SJCRH30 (cell line): ENCODE results near the gene SIN3B. TPM values are rescaled to one million over a fixed set of nuclear protein-coding genes. Genes with fewer than 3 reads are reported as not detected.
A peak's percentile ranks its signal among the peaks of the same experiment; 100 is the strongest.

Source experiments
- DNase-seq, 2 experiments: peaks; one replicate each; pipeline ENCODE4 v3.0.0-alpha.2; 2015 to 2020
- H3K27ac ChIP-seq: fragments of 250-450 bp; sonication (Bioruptor Pico); 2 replicates; pipeline ENCODE4 v1.5.1; 2020; ENCODE audit warnings: mild to moderate bottlenecking, moderate library complexity
- H3K27me3 ChIP-seq: fragments of 250-450 bp; sonication (Bioruptor Pico); 2 replicates; pipeline ENCODE4 v1.5.1; 2020; ENCODE audit warnings: mild to moderate bottlenecking, moderate library complexity
- H3K36me3 ChIP-seq: fragments of 250-450 bp; sonication (Bioruptor Pico); 2 replicates; pipeline ENCODE4 v1.5.1; 2020; ENCODE audit warnings: mild to moderate bottlenecking, moderate library complexity
- H3K4me1 ChIP-seq: fragments of 250-450 bp; sonication (Bioruptor Pico); 2 replicates; pipeline ENCODE4 v1.5.1; 2020; ENCODE audit warnings: mild to moderate bottlenecking, moderate library complexity
- H3K4me3 ChIP-seq: fragments of 250-450 bp; sonication (Bioruptor Pico); 2 replicates; pipeline ENCODE4 v1.5.1; 2020; ENCODE audit warnings: mild to moderate bottlenecking, moderate library complexity
- H3K9me3 ChIP-seq: fragments of 250-450 bp; sonication (Bioruptor Pico); replicated peaks from 2 replicates; pipeline ENCODE4 v1.5.1; 2020; ENCODE audit warnings: mild to moderate bottlenecking, moderate library complexity
- total RNA-seq: library from RNA; depleted of rRNA; stranded (reverse); fragments of >200 nt; shearing (Covaris generic); gene quantifications from 2 replicates; pipeline ENCODE4 v1.2.3, GENCODE V29; 2014

SIN3B gene
- total RNA-seq, 1 experiment from 2014 or later: 36.0 TPM

DNA sequence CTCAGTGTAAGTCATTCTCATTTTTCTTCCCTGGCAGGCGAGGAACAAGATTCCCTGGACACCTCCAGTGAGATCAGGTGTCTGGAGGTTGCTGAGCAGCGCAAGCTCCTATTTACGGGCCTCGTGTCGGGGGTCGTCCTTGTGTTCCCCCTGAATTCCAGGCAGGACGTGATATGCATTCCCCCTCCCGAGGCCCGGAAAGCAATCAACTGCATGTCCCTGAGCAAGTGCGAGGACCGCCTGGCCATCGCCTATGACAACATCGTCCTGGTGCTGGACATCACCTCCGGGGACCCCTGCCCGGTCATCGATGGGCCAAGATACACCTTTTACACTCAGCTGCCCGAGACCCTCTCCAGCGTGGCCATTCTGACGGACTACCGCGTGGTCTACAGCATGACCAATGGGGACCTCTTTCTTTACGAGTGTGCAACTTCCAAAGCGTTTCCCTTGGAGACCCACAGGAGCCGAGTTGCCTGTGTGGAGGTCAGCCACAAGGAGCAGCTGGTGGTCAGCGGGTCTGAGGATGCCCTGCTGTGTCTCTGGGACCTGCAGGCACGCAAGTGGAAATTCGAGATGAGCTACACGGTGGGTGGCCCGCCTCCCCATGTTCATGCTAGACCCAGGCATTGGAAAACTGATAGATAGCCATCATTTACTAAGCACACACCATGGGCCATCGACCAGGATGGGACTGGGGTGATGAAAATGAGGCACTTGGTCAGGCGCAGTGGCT is 21.5 kb upstream of the SIN3B start:
- Histone ChIP-seq H3K9me3 (no peaks in the 10 kb centered on the region), H3K36me3 (no peaks in the 10 kb centered on the region), H3K4me1 (peaks cover 3% of the 10 kb centered on the region; the same call in 1 of the 2 replicates), H3K27me3 (peaks cover 11% of the 10 kb centered on the region), H3K27ac (no peak overlapping the region), H3K4me3 (no peak overlapping the region)
- peak; percentile 48 to 55 for DNase-seq

GRCh38 chr19:16814526-16815100 is 14.6 kb upstream of the SIN3B start:
- Histone ChIP-seq H3K27me3 (no peaks in the 10 kb centered on the region), H3K36me3 (no peaks in the 10 kb centered on the region), H3K9me3 (peaks cover 19% of the 10 kb centered on the region), H3K4me1 (no peaks in the 10 kb centered on the region), H3K4me3 (no peak overlapping the region), H3K27ac (no peak overlapping the region)
- peak in 1 of 2 experiments; percentile 42 for DNase-seq

DNA sequence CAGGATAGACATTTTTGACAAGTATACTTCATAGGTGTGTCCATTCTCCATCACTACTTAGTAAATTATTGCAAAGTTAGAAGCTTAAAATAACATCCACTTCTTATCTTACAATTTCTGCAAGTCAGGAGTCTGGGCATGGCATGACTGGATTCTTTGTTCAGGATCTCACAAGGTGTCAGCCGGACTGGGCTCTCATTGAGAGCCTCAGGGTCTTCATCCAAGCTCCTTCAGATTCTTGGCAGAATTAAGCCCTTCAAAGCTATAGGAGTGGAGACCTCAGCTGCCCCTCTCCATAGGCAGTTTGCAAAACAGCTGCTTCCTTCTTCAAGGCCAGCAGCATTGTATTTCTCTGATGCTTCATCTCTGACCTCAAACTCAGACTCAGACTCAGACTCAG is 9.1 kb upstream of the SIN3B start:
- H3K9me3 ChIP-seq: peaks cover 5% of the 10 kb centered on the region
- DNase-seq: no peak
- H3K36me3 ChIP-seq: no peaks in the 10 kb centered on the region
- no peaks in the 10 kb centered on the region for H3K27me3 ChIP-seq
- H3K4me3 ChIP-seq: no peak overlapping the region
- no peak overlapping the region for H3K27ac ChIP-seq
- H3K4me1 ChIP-seq: peaks cover 8% of the 10 kb centered on the region; the same call in 1 of the 2 replicates

DNA sequence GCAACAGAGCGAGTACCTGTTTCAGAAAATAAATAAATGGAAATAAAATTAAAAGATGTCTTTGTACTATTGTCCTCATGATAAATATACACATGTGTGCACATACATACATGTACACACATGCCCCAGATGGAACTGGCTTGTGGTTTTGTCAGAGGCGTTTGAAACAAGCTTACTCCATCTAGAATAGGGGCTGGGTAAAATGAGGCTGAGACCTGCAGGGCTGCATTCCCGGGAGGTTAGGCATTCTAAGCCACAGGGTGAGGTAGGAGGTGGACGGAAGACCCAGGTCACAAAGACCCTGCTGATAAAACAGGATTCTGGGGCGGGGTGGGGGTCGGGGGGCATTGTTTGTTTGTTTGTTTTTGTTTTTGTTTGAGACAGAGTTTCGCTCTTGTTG is 8.1 kb upstream of the SIN3B start:
- DNase-seq: no peak
- Histone ChIP-seq H3K27me3 (no peaks in the 10 kb centered on the region), H3K9me3 (peaks cover 5% of the 10 kb centered on the region; the same call in 1 of the 2 replicates), H3K4me1 (peaks cover 17% of the 10 kb centered on the region; the same call in 1 of the 2 replicates), H3K4me3 (no peak overlapping the region), H3K36me3 (no peaks in the 10 kb centered on the region), H3K27ac (no peak overlapping the region)

GRCh38 chr19:16822648-16823047 is 6.5 kb upstream of the SIN3B start:
- Histone ChIP-seq H3K27ac (no peak overlapping the region), H3K4me3 (no peak overlapping the region), H3K36me3 (no peaks in the 10 kb centered on the region), H3K4me1 (peaks cover 18% of the 10 kb centered on the region; the same call in 1 of the 2 replicates), H3K27me3 (no peaks in the 10 kb centered on the region), H3K9me3 (no peaks in the 10 kb centered on the region; the same call in 1 of the 2 replicates)
- no peak for DNase-seq

- Histone ChIP-seq H3K4me3 (peak overlapping the region; percentile 53), H3K4me1 (peaks cover 18% of the 10 kb centered on the region), H3K36me3 (no peaks in the 10 kb centered on the region), H3K27me3 (no peaks in the 10 kb centered on the region), H3K27ac (peak overlapping the region; percentile 56), H3K9me3 (no peaks in the 10 kb centered on the region; the same call in 1 of the 2 replicates)
- DNase-seq: no peak
Measured at GRCh38 chr19:16824658-16825311, 4.4 kb upstream of the SIN3B start.

- Histone ChIP-seq H3K4me1 (peaks cover 18% of the 10 kb centered on the region), H3K9me3 (no peaks in the 10 kb centered on the region; the same call in 1 of the 2 replicates), H3K4me3 (peak overlapping the region; percentile 53), H3K27ac (peak overlapping the region; percentile 56), H3K27me3 (no peaks in the 10 kb centered on the region), H3K36me3 (no peaks in the 10 kb centered on the region)
- DNase-seq: peak; percentile 68 to 79
Measured at GRCh38 chr19:16825312-16826052, 3.7 kb upstream of the SIN3B start.

DNA sequence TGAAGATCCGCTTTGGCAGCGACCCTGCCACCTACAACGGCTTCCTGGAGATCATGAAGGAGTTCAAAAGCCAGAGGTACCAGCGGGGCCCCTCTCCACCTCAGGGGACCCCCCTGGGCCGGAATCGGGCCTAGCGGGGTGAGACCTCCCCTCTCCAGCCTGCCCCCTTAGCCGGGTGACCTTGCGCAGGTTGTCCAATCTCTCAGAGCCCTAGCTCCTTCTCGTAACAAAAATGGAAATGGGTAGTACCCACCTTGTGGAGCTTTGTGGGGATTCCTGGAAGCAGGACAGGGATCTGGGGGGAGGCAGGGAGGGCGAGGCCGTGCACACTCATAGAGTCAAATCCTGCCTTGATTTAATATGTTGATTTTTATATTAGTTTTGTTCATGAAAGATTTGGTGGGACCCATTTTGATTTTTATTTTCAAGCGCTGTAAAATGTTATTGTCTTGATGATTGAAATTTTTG is 658 bp downstream of the SIN3B start:
- Histone ChIP-seq H3K4me1 (peaks cover 10% of the 10 kb centered on the region), H3K36me3 (peaks cover 34% of the 10 kb centered on the region), H3K27me3 (no peaks in the 10 kb centered on the region), H3K4me3 (peak overlapping the region; percentile 75), H3K27ac (peak overlapping the region; percentile 19; the same call in 1 of the 2 replicates), H3K9me3 (no peaks in the 10 kb centered on the region)
- DNase-seq: no peak

GRCh38 chr19:16830679-16831078 is 1.5 kb downstream of the SIN3B start:
- Histone ChIP-seq H3K4me1 (peaks cover 5% of the 10 kb centered on the region), H3K27me3 (no peaks in the 10 kb centered on the region), H3K27ac (no peak overlapping the region), H3K4me3 (no peak overlapping the region), H3K9me3 (no peaks in the 10 kb centered on the region), H3K36me3 (peaks cover 38% of the 10 kb centered on the region)
- DNase-seq: no peak

- peaks cover 38% of the 10 kb centered on the region for H3K36me3 ChIP-seq
Measured at GRCh38 chr19:16831531-16831930, 2.3 kb downstream of the SIN3B start.

GRCh38 chr19:16834747-16835146 is 5.5 kb downstream of the SIN3B start:
- H3K36me3 ChIP-seq: peaks cover 53% of the 10 kb centered on the region
- H3K4me3 ChIP-seq: no peak overlapping the region
- H3K9me3 ChIP-seq: no peaks in the 10 kb centered on the region
- no peaks in the 10 kb centered on the region for H3K27me3 ChIP-seq
- DNase-seq: no peak
- no peaks in the 10 kb centered on the region; the same call in 1 of the 2 replicates for H3K4me1 ChIP-seq
- no peak overlapping the region for H3K27ac ChIP-seq

More at GRCh38 chr19:16831531-16831930, 2.3 kb downstream of the SIN3B start:
- H3K4me1 ChIP-seq: no peaks in the 10 kb centered on the region; the same call in none of the 2 replicates
- no peak overlapping the region for H3K27ac ChIP-seq
- H3K4me3 ChIP-seq: no peak overlapping the region
- no peaks in the 10 kb centered on the region for H3K9me3 ChIP-seq
- no peak for DNase-seq
- H3K27me3 ChIP-seq: no peaks in the 10 kb centered on the region

DNA sequence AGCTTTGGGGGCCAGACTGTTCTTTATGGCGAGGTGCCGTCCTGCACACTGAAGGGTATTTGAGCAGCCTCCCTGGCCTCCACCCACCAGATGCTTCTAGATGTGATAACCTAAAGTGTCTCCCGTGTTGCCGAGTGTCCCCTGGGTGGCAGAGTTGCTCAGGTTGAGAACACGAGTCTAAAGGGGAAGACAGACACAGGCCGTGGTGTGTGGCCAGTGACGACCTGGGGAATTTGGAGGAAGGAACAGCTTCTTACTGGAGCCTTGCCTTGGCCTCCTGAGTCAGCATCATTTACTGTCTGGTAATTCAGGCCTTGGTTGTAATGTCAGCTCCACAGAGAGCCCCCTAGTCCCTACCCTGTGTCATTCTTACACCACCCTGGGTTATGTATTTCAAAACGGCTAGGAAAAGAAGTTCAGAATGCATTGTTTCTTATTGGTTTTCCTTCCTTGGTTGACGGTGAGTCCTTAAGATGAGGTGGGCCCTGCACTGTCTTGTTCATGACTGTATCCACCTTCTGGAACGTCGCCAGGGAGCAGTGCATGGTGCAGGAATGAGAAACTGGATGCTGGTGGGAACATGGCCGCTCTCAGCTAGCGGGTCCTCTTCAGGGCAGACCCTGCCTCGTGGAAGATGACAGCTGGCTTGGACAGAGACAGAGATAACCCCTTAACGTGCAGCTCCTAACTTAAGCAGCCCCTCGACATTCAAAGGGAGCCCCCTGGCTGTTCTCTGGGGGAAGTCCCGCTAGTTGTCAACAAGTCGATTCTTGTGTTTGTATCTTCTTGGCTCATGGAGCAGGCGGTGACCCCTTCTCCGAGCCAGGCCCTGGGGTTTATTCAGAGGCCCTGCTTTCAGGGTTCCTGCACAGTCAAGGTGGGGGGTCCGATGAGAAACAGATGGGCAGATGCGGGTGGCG is 7.2 kb downstream of the SIN3B start:
- Histone ChIP-seq H3K27ac (no peak overlapping the region), H3K4me1 (no peaks in the 10 kb centered on the region), H3K36me3 (peaks cover 61% of the 10 kb centered on the region), H3K27me3 (no peaks in the 10 kb centered on the region), H3K4me3 (no peak overlapping the region), H3K9me3 (no peaks in the 10 kb centered on the region)
- no peak for DNase-seq

DNA sequence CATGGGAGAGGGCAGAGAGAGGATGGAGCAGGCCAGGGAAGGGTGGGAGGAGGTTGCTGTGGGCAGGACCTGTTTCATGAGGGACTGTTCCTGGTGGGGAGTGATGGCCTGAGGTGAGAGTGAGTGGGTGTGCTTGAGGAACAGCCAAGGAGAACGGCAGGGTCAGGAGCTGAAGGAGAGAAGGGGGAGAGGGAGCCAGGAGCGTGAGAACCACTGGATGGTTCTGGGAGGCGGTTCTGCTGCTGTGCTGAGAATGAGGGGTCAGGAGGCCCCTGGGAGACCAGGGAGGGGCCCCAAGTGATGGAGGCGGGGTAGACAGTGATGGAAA is 7.8 kb downstream of the SIN3B start:
- Histone ChIP-seq H3K27me3 (no peaks in the 10 kb centered on the region), H3K36me3 (peaks cover 61% of the 10 kb centered on the region), H3K9me3 (no peaks in the 10 kb centered on the region), H3K4me1 (no peaks in the 10 kb centered on the region), H3K4me3 (no peak overlapping the region), H3K27ac (no peak overlapping the region)
- no peak for DNase-seq
